ENCODE results near the gene SLC26A11. TPM values are rescaled to one million over a fixed set of nuclear protein-coding genes. Genes with fewer than 3 reads are reported as not detected.

The SLC26A11 gene
- polyA plus RNA-seq, 2 of the 4 experiments (the other 2 are of a cell fraction): 8.3 to 13.7 TPM

GRCh38 chr17:80252871-80253270 lies 32.6 kb downstream of the SLC26A11 start:
- POLR2A ChIA-PET: no interaction called here
- FAIRE-seq (no peak), DNase-seq (ENCODE audit: low read depth in 1 of 2, low spot score in 1 of 2) (peak; percentile 88 to 93), ATAC-seq (peak; percentile 81)
- peaks cover 54% of the 10 kb centered on the region for H3K4me1 ChIP-seq
- CTCF ChIA-PET: interaction anchor here (0.6 to 5.7 kb wide), 32 partner anchors 10 to 494 kb away, joined by 3 to 46 read pairs (median 5); partner anchors contain the start of genes CBX2 and GAA
- H3K9me3 ChIP-seq: no peaks in the 10 kb centered on the region
- peak overlapping the region; percentile 94 to 99 for H3K27ac ChIP-seq
- peak overlapping the region; percentile 29; the same call in 2 of the 3 replicates for H3K4me2 ChIP-seq
- WGBS (ENCODE audit: missing lambda C conversion rate): 40% methylated on average over 13 of the region's 13 CpGs
- H3K4me3 ChIP-seq: no peak overlapping the region
- TF ChIP-seq MAX (IDR thresholded peaks at IDR 0.05) (peak; percentile 62), POLR2AphosphoS2 (conservative IDR thresholded peaks at IDR 0.05; ENCODE audit: low read length) (no peak), NFE2L2 (conservative IDR thresholded peaks at IDR 0.05; ENCODE audit: low read length) (no peak), SMC3 (IDR thresholded peaks at IDR 0.05) (peak; percentile 88), RAD21 (conservative IDR thresholded peaks at IDR 0.05 in 1 of 2, IDR thresholded peaks at IDR 0.05 in 1 of 2) (peak; percentile 88 to 89), CBX2 (IDR thresholded peaks at IDR 0.05; ENCODE audit: borderline replicate concordance, low read depth) (no peak), HOXB13 (CRISPR knock-in tag; IDR thresholded peaks at IDR 0.05; ENCODE audit: low read depth) (no peak), ESRRA (IDR thresholded peaks at IDR 0.05; ENCODE audit: borderline replicate concordance, low read length) (no peak), CTCF (IDR thresholded peaks at IDR 0.05) (peak; percentile 77)

- H3K27ac ChIP-seq: peak overlapping the region; percentile 94 to 99
- no peak for ATAC-seq
- no peaks in the 10 kb centered on the region for H3K9me3 ChIP-seq
- no peak for TF ChIP-seq CTCF (IDR thresholded peaks at IDR 0.05)
- TF ChIP-seq EHMT2 (IDR thresholded peaks at IDR 0.05; ENCODE audit: low read depth): no peak
- TF ChIP-seq ZNF302 (CRISPR knock-in tag; IDR thresholded peaks at IDR 0.05): 0 out of 2 replicates have a peak, but pooled peaks have one; percentile 8
- H3K4me3 ChIP-seq: no peak overlapping the region
- CTCF ChIA-PET: interaction anchor here (0.6 to 5.7 kb wide), 33 partner anchors 9 to 495 kb away, joined by 3 to 46 read pairs (median 5); partner anchors contain the start of genes CBX2 and GAA
- peak overlapping the region; percentile 63 for H3K4me2 ChIP-seq
- peaks cover 64% of the 10 kb centered on the region for H3K4me1 ChIP-seq
- POLR2A ChIA-PET: interaction anchor here (0.6 kb wide), 1 partner anchor 152 kb away, joined by 3 read pairs; the partner anchor contains the start of gene GAA
- no peak for DNase-seq (ENCODE audit: low read depth in 1 of 2, low spot score in 1 of 2)
- FAIRE-seq: no peak
- 88% methylated on average over 21 of the region's 21 CpGs for WGBS (ENCODE audit: missing lambda C conversion rate)
Measured at GRCh38 chr17:80253631-80254395, 33.6 kb downstream of the SLC26A11 start.

- Histone ChIP-seq H3K9me3 (no peaks in the 10 kb centered on the region), H3K4me1 (peaks cover 72% of the 10 kb centered on the region), H3K4me2 (peak overlapping the region; percentile 63), H3K4me3 (no peak overlapping the region), H3K27ac (peak overlapping the region; percentile 94 to 99)
- FAIRE-seq (peak; percentile 100), ATAC-seq (peak; percentile 90), DNase-seq (ENCODE audit: low read depth in 1 of 2, low spot score in 1 of 2) (peak; percentile 97 to 99)
- 14% methylated on average over 13 of the region's 13 CpGs for WGBS (ENCODE audit: missing lambda C conversion rate)
- ChIA-PET POLR2A (interaction anchor here (0.6 kb wide), 1 partner anchor 153 kb away, joined by 3 read pairs; the partner anchor contains the start of gene GAA), CTCF (interaction anchor here (1.7 to 5.7 kb wide), 7 partner anchors 12 to 249 kb away, joined by 3 to 46 read pairs (median 15); partner anchors contain the start of gene GAA)
- TF ChIP-seq POLR2AphosphoS2 (conservative IDR thresholded peaks at IDR 0.05; ENCODE audit: low read length) (no peak), MAZ (IDR thresholded peaks at IDR 0.05; ENCODE audit: borderline replicate concordance, low read depth, low read length) (no peak), BCL3 (IDR thresholded peaks at IDR 0.05) (0 out of 3 replicates have a peak, but pooled peaks have one; percentile 14), NR3C1 (IDR thresholded peaks at IDR 0.05) (no peak), E2F6 (IDR thresholded peaks at IDR 0.05; ENCODE audit: borderline replicate concordance, low read depth) (peak; percentile 76; the same call in 1 of the 2 replicates), ZSCAN20 (CRISPR knock-in tag; IDR thresholded peaks at IDR 0.05) (peak; percentile 77), BHLHE40 (IDR thresholded peaks at IDR 0.05; ENCODE audit: low read depth, low read length) (no peak), MAFK (IDR thresholded peaks at IDR 0.05; ENCODE audit: partially characterized antibody) (peak; percentile 100), USF2 (IDR thresholded peaks at IDR 0.05) (no peak), HOXB13 (CRISPR knock-in tag; IDR thresholded peaks at IDR 0.05; ENCODE audit: low read depth) (peak; percentile 96), MAX (IDR thresholded peaks at IDR 0.05) (peak; percentile 97), HEYL (CRISPR knock-in tag; IDR thresholded peaks at IDR 0.05) (peak; percentile 22; the same call in 1 of the 2 replicates)
Measured at GRCh38 chr17:80254396-80255251, 34.4 kb downstream of the SLC26A11 start.

Measured in A549 (cell line).